HG03520 (cell line): ENCODE measurements around the gene TMEM198.

ENCODE experiments used
- ATAC-seq: cut with Tn5 transposase; IDR thresholded peaks from one replicate; pipeline ENCODE4 v1.9.1; 2021; ENCODE audit warnings: mild to moderate bottlenecking, moderate library complexity; ENCODE audit not compliant: unreplicated experiment

The TMEM198 gene

GRCh38 chr2:219543596-219544358 lies at the start of gene TMEM198, which contains the start of gene CHPF:
TMEM198 (plus strand) TSS chr2:219544028; CDS start chr2:219544728, 700 bp downstream.
CHPF (minus strand) TSS chr2:219543809; CDS start chr2:219543538, 271 bp downstream.
- peak; percentile 70 for ATAC-seq

- no peak for ATAC-seq
These were observed 48.8 kb upstream of the TMEM198 start for GRCh38 chr2:219494952-219495530.

- peak; percentile 19 for ATAC-seq
These were observed 48.2 kb upstream of the TMEM198 start for GRCh38 chr2:219495531-219496122.

- ATAC-seq: no peak
These were observed 47.5 kb upstream of the TMEM198 start for GRCh38 chr2:219496247-219496824.

GRCh38 chr2:219496825-219497494 lies 46.9 kb upstream of the TMEM198 start:
- no peak for ATAC-seq

GRCh38 chr2:219497495-219498279 lies 46.1 kb upstream of the TMEM198 start:
- peak; percentile 6 for ATAC-seq

GRCh38 chr2:219498280-219499057 lies 45.4 kb upstream of the TMEM198 start, which contains the start of gene GMPPA:
GMPPA (plus strand) TSS chr2:219498891; CDS start chr2:219499976, 1,085 bp downstream.
- ATAC-seq: peak; percentile 90

GRCh38 chr2:219499058-219499307 lies 44.8 kb upstream of the TMEM198 start:
- no peak for ATAC-seq

GRCh38 chr2:219499555-219499954 lies 44.3 kb upstream of the TMEM198 start:
- no peak for ATAC-seq

- no peak for ATAC-seq
These were observed 43.7 kb upstream of the TMEM198 start for GRCh38 chr2:219500135-219500534.

- no peak for ATAC-seq
These were observed 42.0 kb upstream of the TMEM198 start for GRCh38 chr2:219501849-219502248.

GRCh38 chr2:219502618-219503017 lies 41.2 kb upstream of the TMEM198 start:
- no peak for ATAC-seq

- no peak for ATAC-seq
These were observed 38.2 kb upstream of the TMEM198 start for GRCh38 chr2:219505585-219505984.

- no peak for ATAC-seq
These were observed 37.6 kb upstream of the TMEM198 start for GRCh38 chr2:219506153-219506801.

- ATAC-seq: no peak
These were observed 36.9 kb upstream of the TMEM198 start for GRCh38 chr2:219506802-219507526.

GRCh38 chr2:219507581-219508443 lies 36.0 kb upstream of the TMEM198 start:
- no peak for ATAC-seq

GRCh38 chr2:219508444-219508734 lies 35.4 kb upstream of the TMEM198 start:
- no peak for ATAC-seq
